HepG2 (cell line): ENCODE results near the gene PTGES3. TPM values are rescaled to one million over a fixed set of nuclear protein-coding genes. Genes with fewer than 3 reads are reported as not detected.

ENCODE experiments used
- ATF2 ChIP-seq: sonication (generic); formaldehyde crosslinking; IDR thresholded peaks from 2 replicates; pipeline ENCODE4 v1.4.0; 2020; ENCODE audit warnings: missing genetic modification reagents
- ETV6 ChIP-seq: sonication (generic); formaldehyde crosslinking; conservative IDR thresholded peaks from 2 replicates; pipeline ENCODE4 v1.4.0; 2020; ENCODE audit warnings: missing genetic modification reagents
- FOXP4 ChIP-seq: sonication (generic); formaldehyde crosslinking; IDR thresholded peaks from 2 replicates; pipeline ENCODE4 v1.4.0; 2020; ENCODE audit warnings: missing genetic modification reagents
- MYPOP ChIP-seq: sonication (generic); formaldehyde crosslinking; IDR thresholded peaks from 2 replicates; pipeline ENCODE4 v1.8.1; 2023; ENCODE audit warnings: mild to moderate bottlenecking, moderate library complexity, missing genetic modification reagents
- NCOA1 ChIP-seq: sonication (generic); formaldehyde crosslinking; IDR thresholded peaks from 2 replicates; pipeline ENCODE4 v1.9.0; 2021; ENCODE audit warnings: missing genetic modification reagents
- NFE2L2 ChIP-seq: fragments of 150-350 bp; IDR thresholded peaks from 2 replicates; pipeline ENCODE4 v1.6.1; 2014; ENCODE audit warnings: low read length
- TBP ChIP-seq: sonication (generic); formaldehyde crosslinking; IDR thresholded peaks from 2 replicates; pipeline ENCODE4 v1.5.0; 2020; ENCODE audit warnings: missing genetic modification reagents
- TOE1 ChIP-seq: sonication (generic); formaldehyde crosslinking; IDR thresholded peaks from 2 replicates; pipeline ENCODE4 v1.4.0; 2020; ENCODE audit warnings: mild to moderate bottlenecking, missing genetic modification reagents
- ZBTB46 ChIP-seq: sonication (generic); formaldehyde crosslinking; IDR thresholded peaks from 2 replicates; pipeline ENCODE4 v1.4.0; 2020; ENCODE audit warnings: mild to moderate bottlenecking, missing genetic modification reagents, borderline replicate concordance
- ZBTB7B ChIP-seq: sonication (generic); formaldehyde crosslinking; IDR thresholded peaks from 2 replicates; pipeline ENCODE4 v1.4.0; 2020; ENCODE audit warnings: missing genetic modification reagents
- ZC3H13 ChIP-seq: sonication (generic); formaldehyde crosslinking; IDR thresholded peaks from 2 replicates; pipeline ENCODE4 v1.8.1; 2023; ENCODE audit warnings: mild to moderate bottlenecking, missing genetic modification reagents, moderate library complexity
- ZNF335 ChIP-seq: sonication (generic); formaldehyde crosslinking; IDR thresholded peaks from 2 replicates; pipeline ENCODE4 v1.4.0; 2020; ENCODE audit warnings: missing genetic modification reagents
- ZNF432 ChIP-seq: sonication (generic); formaldehyde crosslinking; IDR thresholded peaks from 2 replicates; pipeline ENCODE4 v1.5.0; 2020; ENCODE audit warnings: missing genetic modification reagents, mild to moderate bottlenecking, borderline replicate concordance
- polyA plus RNA-seq, 8 experiments: library from polyadenylated mRNA; depleted of rRNA in 3 of 8; stranded (reverse) in 7 of 8; unstranded in 1 of 8; fragments of >200 nt; fragmentation: Illumina TruSeq in 4 of 8; extraction: Trizol in 4 of 8; gene quantifications; 2 replicates each; pipeline versions ENCODE4 v1.2.1 to v1.2.3, GENCODE V29; 2011 to 2016; ENCODE audit warnings: low read depth in 4 of 8, missing spikeins in 1 of 8, mixed read lengths in 1 of 8; ENCODE audit not compliant: insufficient read depth in 1 of 8
- total RNA-seq, 5 experiments: library from RNA; depleted of rRNA; stranded (reverse); fragments of >200 nt; fragmentation: Illumina TruSeq; extraction: Trizol; gene quantifications; 2 replicates each; pipeline ENCODE4 v1.2.3, GENCODE V29; 2016; ENCODE audit warnings: low read depth in 1 of 5
- TF ChIP-seq, protein P1 (sequence below): sonication (generic); formaldehyde crosslinking; IDR thresholded peaks from 2 replicates; pipeline ENCODE4 v1.9.0; 2021; ENCODE audit warnings: missing genetic modification reagents, borderline replicate concordance
- TF ChIP-seq, protein P2 (sequence below): sonication (generic); formaldehyde crosslinking; IDR thresholded peaks from 2 replicates; pipeline ENCODE4 v1.4.0; 2020; ENCODE audit warnings: mild to moderate bottlenecking, missing genetic modification reagents

PTGES3 gene
- total and polyA plus RNA-seq, 2 of the 13 experiments (the other 11 are each of a cell fraction or from before 2014, with no cell fraction given) = 54.4 to 159 TPM

DNA sequence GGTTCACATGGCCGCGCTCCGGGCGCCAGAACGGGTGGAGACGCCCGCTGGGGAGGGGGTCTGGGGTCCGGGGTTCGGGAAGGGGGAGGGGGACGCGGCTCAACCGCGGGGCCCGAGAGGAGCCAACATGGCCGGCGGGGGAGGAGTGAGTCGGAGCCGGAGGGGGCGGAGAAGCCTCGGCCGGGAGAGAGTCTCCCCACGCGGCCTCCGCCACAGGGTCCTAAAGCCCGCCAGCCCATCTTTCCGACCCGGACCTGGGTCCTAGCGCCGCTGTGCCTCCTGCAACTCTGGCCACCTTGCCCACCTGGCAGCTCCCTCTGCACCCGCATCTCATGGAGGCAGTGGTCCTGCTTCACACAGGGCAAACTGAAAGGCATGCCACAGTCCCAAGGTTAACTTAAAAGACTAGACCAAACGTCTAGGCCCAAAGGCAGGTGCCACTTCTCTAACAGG lies 57.9 kb downstream of the PTGES3 start, which contains the start of gene BAZ2A (continued):
- TF ChIP-seq FOXP4 (CRISPR knock-in tag) (no peak), ZNF335 (CRISPR knock-in tag) (peak; percentile 67; the same call in 1 of the 2 replicates), NCOA1 (CRISPR knock-in tag) (no peak), ZC3H13 (CRISPR knock-in tag) (no peak), MYPOP (CRISPR knock-in tag) (no peak), ZBTB7B (CRISPR knock-in tag) (0 out of 2 replicates have a peak, but pooled peaks have one; percentile 45), TOE1 (CRISPR knock-in tag) (0 out of 2 replicates have a peak, but pooled peaks have one; percentile 72), NFE2L2 (no peak), ZBTB46 (CRISPR knock-in tag) (no peak), TBP (no peak), ETV6 (no peak), ATF2 (CRISPR knock-in tag) (peak; percentile 72), ZNF432 (CRISPR knock-in tag) (no peak)
- TF ChIP-seq, protein P1, sequence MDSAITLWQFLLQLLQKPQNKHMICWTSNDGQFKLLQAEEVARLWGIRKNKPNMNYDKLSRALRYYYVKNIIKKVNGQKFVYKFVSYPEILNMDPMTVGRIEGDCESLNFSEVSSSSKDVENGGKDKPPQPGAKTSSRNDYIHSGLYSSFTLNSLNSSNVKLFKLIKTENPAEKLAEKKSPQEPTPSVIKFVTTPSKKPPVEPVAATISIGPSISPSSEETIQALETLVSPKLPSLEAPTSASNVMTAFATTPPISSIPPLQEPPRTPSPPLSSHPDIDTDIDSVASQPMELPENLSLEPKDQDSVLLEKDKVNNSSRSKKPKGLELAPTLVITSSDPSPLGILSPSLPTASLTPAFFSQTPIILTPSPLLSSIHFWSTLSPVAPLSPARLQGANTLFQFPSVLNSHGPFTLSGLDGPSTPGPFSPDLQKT (CRISPR knock-in tag) = no peak
- TF ChIP-seq, protein P2, sequence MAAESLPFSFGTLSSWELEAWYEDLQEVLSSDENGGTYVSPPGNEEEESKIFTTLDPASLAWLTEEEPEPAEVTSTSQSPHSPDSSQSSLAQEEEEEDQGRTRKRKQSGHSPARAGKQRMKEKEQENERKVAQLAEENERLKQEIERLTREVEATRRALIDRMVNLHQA (CRISPR knock-in tag) = no peak
